ENCODE measurements around the gene LIM2. TPM values are rescaled to one million over a fixed set of nuclear protein-coding genes. Genes with fewer than 3 reads are reported as not detected.

Gene LIM2
- total RNA-seq, 1 donor from 2014 or later = not detected

GRCh38 chr19:51396175-51396574 is 8.4 kb upstream of the LIM2 start:
- DNase-seq (ENCODE audit: low read depth in 2 of 2) = no peak

DNA sequence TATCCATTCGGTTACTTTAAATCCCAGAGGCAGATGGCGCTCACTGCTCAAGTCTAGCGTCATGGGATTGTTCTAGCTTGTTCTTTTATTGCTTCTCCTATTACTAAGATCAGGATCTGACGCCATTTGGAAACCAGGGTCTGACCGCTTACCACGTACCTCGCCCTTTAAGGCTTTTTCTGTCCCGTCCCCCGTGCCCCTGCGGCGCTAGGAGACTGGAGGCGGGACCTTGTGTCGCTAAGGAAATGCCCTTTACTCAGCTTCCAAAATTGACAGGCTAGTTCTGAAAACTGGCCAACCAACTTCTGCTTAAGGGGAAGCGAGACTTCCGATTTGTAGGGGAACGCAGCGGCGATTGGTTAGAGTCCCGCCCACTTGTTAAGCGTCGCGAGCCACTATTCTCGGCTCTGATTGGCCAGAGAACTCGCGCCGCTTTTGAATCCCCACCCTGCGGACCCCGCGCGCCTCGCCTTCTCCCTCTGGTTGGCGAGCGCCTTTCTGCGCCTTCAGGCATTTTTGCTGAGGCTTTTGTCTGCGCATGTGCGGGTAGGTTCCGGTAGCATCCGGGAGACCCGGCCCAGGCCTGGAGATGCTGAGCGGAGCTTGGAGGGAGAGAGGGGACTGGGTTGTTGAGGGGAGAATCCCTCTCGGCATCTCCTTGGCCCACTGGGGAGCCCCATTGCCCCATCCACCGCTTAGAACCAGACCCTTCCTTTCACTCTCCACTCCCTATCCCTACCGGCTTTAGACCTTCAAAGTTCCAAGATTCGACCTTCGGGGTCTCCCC is 6.5 kb upstream of the LIM2 start:
- DNase-seq (ENCODE audit: low read depth in 2 of 2) = peak; percentile 96 to 97

- DNase-seq (ENCODE audit: low read depth in 2 of 2) = no peak
Measured at GRCh38 chr19:51392701-51393100, 4.9 kb upstream of the LIM2 start.

DNA sequence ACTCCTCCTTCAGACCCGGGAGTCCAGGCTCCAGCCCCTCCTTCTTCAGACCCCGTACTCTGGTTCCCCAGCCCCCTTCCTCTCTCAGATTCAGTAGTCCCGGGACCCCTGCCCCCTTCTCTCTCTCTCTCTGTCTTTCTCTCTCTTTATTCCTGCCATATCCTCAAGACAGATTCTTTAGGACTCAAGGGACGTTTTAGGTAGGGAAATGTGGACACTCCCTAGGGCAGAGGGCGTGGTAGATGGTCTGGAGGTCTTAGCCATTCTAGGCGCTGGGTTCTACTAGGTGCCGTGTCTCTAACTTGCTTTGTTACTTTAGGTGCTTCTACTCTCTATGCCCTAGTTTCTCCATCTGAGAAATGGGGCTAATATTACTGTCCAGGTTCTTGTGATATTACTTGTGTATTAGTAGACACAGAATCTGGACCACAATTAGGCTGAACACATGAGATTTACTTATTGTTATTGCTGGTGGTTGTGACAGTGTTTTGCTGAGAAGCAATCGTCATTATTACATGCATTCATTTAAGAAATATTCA is 3.4 kb upstream of the LIM2 start:
- no peak for DNase-seq (ENCODE audit: low read depth in 2 of 2)

DNA sequence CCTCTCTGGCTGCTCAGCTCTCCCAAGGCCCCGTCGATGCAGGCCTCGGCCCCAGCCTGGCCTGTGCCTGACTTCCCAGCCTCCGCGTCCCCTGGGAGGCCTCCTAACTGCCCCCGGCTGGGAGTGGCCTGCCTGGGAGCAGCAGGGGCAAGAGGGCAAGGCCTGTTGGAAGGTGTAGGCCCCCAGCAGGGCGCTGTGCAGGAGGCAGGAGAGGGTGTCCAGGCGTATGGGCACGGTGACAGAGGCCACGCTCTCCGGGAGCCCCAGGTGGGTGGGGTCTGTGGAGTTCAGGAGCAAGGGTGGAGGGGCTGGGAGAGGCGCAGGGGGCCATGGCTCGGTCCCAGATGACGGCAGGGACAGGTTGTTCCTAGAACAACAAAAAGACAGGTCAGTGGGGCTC is 1.4 kb upstream of the LIM2 start:
- DNase-seq (ENCODE audit: low read depth in 2 of 2) = no peak

- DNase-seq (ENCODE audit: low read depth in 2 of 2) = no peak
Measured at GRCh38 chr19:51386882-51387520, 773 bp downstream of the LIM2 start.

GRCh38 chr19:51382004-51382403 is 5.8 kb downstream of the LIM2 start:
- DNase-seq (ENCODE audit: low read depth in 2 of 2) = no peak

GRCh38 chr19:51380379-51380778 is 7.4 kb downstream of the LIM2 start:
- DNase-seq (ENCODE audit: low read depth in 2 of 2) = no peak

DNA sequence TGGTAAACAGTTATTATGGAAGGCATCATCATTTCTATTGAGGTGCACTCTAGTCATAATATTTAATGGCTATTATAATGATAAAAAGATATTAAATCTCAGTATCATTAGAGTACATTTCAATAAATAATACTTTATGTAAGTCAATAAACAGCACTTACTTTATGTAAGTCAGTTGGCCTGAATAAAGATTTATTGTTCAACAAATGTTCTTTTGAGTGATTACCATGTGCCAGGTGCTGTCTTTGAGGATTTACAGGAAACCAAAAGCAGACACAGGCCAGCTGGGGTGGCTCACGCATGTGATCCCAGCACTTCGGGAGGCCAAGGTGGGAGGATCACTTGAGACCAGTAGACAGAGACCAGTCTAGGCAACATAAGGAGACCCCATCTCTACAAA is 10.4 kb downstream of the LIM2 start:
- no peak for DNase-seq (ENCODE audit: low read depth in 2 of 2)

DNA sequence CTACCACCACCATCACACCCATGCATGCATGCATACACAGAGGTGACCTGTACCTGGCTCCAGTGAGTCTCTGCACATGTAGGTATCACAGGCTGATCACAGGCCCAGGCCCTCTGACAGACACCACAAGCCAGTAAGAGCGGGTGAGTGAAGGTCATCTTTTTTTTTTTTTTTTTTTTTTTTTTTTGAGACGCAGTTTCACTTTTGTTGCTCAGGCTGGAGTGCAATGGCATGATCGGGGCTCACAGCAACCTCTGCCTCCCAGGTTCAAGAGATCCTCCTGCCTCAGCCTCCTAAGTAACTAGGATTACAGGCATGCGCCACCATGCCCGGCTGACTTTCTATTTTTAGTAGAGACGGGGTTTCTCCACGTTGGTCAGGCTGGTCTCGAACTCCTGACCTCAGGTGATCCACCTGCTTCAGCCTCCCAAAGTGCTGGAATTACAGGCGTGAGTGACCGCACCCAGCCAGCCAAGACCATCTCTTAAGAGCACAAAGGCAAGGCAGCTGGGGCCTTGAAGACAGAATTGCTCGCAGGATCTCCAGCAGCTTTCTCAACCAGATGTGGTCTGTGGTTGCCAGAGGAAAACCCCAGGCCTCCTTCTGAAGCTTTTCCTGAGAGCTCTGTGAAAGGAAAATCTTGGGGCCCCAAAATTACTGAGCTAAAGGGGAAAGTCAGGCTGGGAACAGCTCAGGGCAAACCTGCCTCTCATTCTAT is 12.1 kb downstream of the LIM2 start:
- DNase-seq (ENCODE audit: low read depth in 2 of 2) = no peak

DNA sequence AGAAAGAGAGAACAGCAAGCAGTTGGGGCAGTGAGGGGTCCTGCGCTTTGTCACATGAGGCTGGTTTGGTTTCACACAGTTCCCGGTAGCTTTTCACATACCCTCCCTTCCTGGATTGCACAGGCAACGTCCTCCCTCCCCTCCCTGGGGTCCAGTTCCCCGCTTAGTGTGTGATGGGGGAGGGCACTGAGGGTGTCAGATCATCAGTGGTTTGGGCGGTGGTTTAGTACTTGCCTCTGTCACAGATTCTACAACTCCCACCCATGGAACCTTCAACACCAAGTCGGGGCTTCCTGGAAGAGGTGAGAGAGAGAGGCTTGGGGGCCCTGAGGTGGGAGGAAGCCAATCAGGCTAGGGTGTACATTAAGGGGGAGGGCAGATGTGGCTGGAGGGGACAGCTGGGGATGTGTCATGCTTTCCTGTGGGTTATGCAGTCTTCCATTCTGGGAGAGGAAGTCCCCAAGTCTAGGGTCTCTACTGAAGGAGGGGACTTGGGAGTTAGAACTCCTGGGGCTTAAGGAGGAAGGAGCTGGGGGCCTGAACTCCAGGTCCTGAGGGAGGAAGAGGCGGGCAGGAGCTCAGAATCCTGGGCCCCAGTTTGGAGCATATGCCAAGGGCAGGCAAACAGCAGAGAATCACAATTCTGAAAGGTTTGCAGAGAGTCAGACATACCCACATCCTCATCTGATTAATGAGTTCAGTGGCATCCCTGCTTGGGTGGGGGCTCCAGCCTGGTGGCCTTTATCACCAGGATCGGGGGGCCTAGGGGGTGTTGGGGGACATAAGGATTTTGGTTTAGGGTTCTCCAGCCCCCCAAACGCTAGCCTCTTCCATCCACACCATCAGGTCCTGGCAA is 14.9 kb downstream of the LIM2 start, which contains the start of gene NKG7:
TSS of gene NKG7 (minus strand) at position 6 of the 856 bp plus-strand sequence. CDS start 119 bp downstream, outside the sequence.
- no peak for DNase-seq (ENCODE audit: low read depth in 2 of 2)

DNA sequence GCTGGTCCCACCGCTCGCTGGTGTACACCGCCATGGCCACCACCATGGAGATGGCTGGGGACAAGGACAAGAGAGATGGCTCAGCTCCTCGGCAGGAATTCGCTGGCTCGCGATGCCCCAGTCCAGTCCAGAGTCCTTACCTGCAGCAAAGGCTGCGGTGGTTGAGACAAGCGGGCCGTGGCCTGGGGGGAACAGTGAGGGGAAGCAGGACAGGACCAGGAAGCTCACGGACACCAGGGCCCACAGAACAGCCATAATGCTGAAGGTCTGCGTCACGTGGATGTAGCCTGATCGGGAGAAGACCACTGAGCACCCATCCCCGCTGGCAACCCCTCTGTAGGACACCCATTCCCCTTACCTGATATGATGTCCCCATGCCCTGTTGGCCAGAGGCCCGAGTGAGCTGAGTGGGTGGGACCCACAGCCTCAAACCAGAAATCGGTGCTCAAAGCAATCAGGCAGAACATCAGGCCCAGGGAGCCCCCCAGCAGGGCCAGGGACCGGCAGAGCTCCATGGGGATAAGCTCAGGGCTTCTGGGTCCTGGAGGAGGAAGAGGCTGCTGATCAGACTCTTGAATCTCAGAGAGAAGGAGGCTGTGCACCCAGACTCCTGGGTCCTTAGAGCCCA is 15.6 kb downstream of the LIM2 start:
- no peak for DNase-seq (ENCODE audit: low read depth in 2 of 2)

GRCh38 chr19:51371186-51371690 is 16.5 kb downstream of the LIM2 start:
- DNase-seq (ENCODE audit: low read depth in 2 of 2) = no peak

- DNase-seq (ENCODE audit: low read depth in 2 of 2) = no peak
Measured at GRCh38 chr19:51370230-51370629, 17.5 kb downstream of the LIM2 start.

- DNase-seq (ENCODE audit: low read depth in 2 of 2) = no peak
Measured at GRCh38 chr19:51368366-51369282, 19.1 kb downstream of the LIM2 start, which contains the start of gene CLDND2. Gene CLDND2 (minus strand): TSS chr19:51369003. CDS start chr19:51368577, 426 bp downstream.

DNA sequence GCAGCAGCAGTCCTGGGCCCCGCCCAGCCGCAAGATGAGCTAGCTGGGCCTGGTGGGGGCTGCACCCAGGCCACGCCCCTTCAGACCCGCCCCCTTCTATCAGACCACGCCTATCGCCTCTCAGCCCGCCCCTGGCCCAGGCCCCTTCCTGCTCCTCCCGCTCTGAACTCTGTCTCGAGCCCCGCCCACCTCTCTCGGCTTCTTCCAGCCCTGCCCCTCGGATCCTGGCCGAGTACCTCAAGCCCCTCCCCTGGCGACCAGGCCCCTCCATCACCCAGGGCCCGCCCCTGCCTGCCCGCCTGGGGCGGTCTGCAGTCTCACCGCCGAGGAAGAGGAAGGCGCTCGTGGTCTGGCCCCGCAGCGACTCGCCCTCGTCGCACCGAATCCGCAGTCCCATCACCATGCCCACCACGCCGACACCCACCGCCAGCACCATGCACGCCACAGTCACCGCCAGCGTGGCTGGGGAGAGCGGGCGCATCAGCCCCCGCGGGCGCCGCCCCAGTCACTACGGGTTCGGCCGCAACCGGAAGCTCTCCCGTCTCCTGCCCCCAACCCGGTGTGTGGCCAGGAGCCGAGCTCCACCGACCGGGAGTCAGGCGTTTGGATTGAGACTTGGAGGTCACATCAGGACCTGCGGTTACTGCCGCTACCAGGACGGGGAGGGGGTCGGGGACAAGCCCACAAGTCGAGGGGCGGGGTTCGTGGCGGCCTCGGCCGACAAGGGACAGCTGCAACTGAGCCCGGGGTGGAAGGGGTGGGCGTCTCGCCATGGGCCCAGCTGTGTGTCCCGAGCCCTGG is 20.0 kb downstream of the LIM2 start:
- peak; percentile 97 to 98 for DNase-seq (ENCODE audit: low read depth in 2 of 2)

DNA sequence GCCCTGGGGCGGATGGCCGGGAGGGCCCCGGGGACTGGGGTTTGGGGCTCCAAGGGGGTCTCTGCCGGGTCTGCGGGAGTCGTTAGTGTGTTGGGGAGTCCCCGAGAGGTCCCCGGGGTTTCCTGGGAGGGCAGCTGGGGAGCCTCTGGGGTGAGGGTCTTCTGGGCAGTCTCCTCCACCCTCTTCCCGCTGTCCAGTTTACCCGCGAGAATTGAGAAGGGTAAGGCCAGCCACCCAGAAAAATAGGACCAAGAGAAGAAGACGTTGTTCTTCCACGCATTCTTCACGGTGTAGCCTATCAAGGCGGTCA is 20.6 kb downstream of the LIM2 start:
- no peak for DNase-seq (ENCODE audit: low read depth in 2 of 2)

DNA sequence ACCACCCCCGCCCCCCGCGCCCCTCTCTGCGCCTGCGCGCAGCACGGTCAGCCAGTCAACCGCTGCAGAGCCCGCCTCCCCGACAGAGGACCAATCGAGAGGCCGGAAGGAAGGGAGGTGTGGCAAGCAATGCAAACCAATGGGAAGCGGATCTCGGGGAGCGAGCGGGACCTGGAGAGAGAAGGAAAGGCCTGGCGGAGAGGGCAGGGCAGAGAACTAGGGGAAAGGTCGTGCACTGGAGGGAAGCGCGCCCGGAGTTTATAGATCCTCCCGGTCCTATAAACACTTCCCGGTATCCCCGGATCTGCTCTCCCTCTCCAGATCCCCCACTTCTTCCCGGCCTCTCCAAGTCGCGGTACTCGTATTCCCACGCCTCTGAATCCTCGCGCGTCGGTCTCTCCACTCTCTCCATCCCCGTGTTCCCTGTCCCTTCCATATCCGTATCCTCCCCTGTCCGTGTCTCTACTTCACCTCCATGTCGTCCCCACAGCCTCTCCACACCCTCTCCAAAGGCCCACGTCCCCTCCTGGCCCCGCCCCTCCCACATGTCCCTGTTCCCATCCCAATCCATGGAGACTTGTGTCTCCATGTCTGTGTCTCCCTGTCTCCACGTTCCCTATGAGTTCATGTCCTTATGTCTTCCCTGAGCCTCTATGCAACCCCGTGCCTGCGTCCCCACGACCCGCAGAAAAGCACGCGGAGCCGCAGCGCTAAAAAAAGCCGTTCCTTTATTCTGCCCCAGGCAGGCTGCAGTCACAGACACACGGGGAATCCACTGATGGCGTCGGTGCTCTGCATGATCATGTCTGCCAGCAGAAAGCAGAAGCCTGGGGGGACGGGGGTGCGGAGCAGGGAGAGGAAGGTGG is 21.2 kb downstream of the LIM2 start:
- DNase-seq (ENCODE audit: low read depth in 2 of 2) = peak; percentile 98
